Activated naive CD8-positive, alpha-beta T cell treated with anti-CD3 and anti-CD28 coated beads for 36 hours (primary cell): ENCODE data around the gene HAUS5. TPM values are rescaled to one million over a fixed set of nuclear protein-coding genes. Genes with fewer than 3 reads are reported as not detected.
"Not testable (repeated sequence)": the region's sequence is repeated elsewhere in the genome, so short reads cannot be mapped to it uniquely, and the experiment has no call there.

ENCODE experiments used
- DNase-seq: peaks from one replicate; pipeline ENCODE4 v3.0.0; 2021
- H3K27ac Mint-ChIP-seq: one replicate; pipeline ENCODE4 v1.8.0; 2022; ENCODE audit warnings: mild to moderate bottlenecking, moderate library complexity, mixed read lengths
- H3K27me3 Mint-ChIP-seq: one replicate; pipeline ENCODE4 v1.8.0; 2022; ENCODE audit warnings: mild to moderate bottlenecking, mixed read lengths
- H3K36me3 Mint-ChIP-seq: one replicate; pipeline ENCODE4 v1.8.0; 2021; ENCODE audit warnings: mild to moderate bottlenecking, mixed read lengths
- H3K4me1 Mint-ChIP-seq: one replicate; pipeline ENCODE4 v1.8.0; 2021; ENCODE audit warnings: mixed read lengths
- H3K4me3 Mint-ChIP-seq: one replicate; pipeline ENCODE4 v1.8.0; 2022; ENCODE audit warnings: mild to moderate bottlenecking, moderate library complexity, mixed read lengths
- H3K9me3 Mint-ChIP-seq: one replicate; pipeline ENCODE4 v1.8.0; 2022; ENCODE audit warnings: mixed read lengths
- total RNA-seq, 2 experiments: library from RNA; stranded (reverse); gene quantifications; one replicate each; pipeline ENCODE4 v1.2.3, GENCODE V29; 2021

Gene HAUS5
- total RNA-seq, 2 experiments from 2014 or later: 37.9 to 44.6 TPM

GRCh38 chr19:35595026-35595425, 17.5 kb upstream of the HAUS5 start:
- H3K4me1 Mint-ChIP-seq, DNase-seq, H3K36me3 Mint-ChIP-seq, H3K9me3 Mint-ChIP-seq, H3K27ac Mint-ChIP-seq, H3K4me3 Mint-ChIP-seq: not testable (repeated sequence)
- H3K27me3 Mint-ChIP-seq: peaks cover 20% of the 10 kb centered on the region

- no peak overlapping the region for H3K27ac Mint-ChIP-seq
- peaks cover 6% of the 10 kb centered on the region for H3K4me1 Mint-ChIP-seq
- peaks cover 20% of the 10 kb centered on the region for H3K27me3 Mint-ChIP-seq
- H3K9me3 Mint-ChIP-seq: no peaks in the 10 kb centered on the region
- H3K36me3 Mint-ChIP-seq: no peaks in the 10 kb centered on the region
- DNase-seq: no peak
- H3K4me3 Mint-ChIP-seq: no peak overlapping the region
Measured at GRCh38 chr19:35595928-35596327, 16.6 kb upstream of the HAUS5 start.

GRCh38 chr19:35596366-35596999, 16.1 kb upstream of the HAUS5 start:
- Mint-ChIP-seq H3K27me3 (peaks cover 20% of the 10 kb centered on the region), H3K27ac (no peak overlapping the region), H3K9me3 (no peaks in the 10 kb centered on the region), H3K4me1 (peaks cover 6% of the 10 kb centered on the region), H3K36me3 (no peaks in the 10 kb centered on the region), H3K4me3 (no peak overlapping the region)
- peak; percentile 54 for DNase-seq

- no peak overlapping the region for H3K4me3 Mint-ChIP-seq
- DNase-seq: no peak
- no peaks in the 10 kb centered on the region for H3K36me3 Mint-ChIP-seq
- no peak overlapping the region for H3K27ac Mint-ChIP-seq
- H3K4me1 Mint-ChIP-seq: peaks cover under 1% of the 10 kb centered on the region
- peaks cover 1% of the 10 kb centered on the region for H3K9me3 Mint-ChIP-seq
- no peaks in the 10 kb centered on the region for H3K27me3 Mint-ChIP-seq
Measured at GRCh38 chr19:35601971-35602370, 10.6 kb upstream of the HAUS5 start.

GRCh38 chr19:35604436-35604835, 8.1 kb upstream of the HAUS5 start:
- H3K4me1 Mint-ChIP-seq: not testable (repeated sequence)

GRCh38 chr19:35607170-35607569, 5.4 kb upstream of the HAUS5 start:
- Mint-ChIP-seq H3K4me1 (peaks cover 14% of the 10 kb centered on the region), H3K9me3 (peaks cover 10% of the 10 kb centered on the region)
- not testable (repeated sequence) for DNase-seq, H3K27ac Mint-ChIP-seq, H3K27me3 Mint-ChIP-seq, H3K36me3 Mint-ChIP-seq, H3K4me3 Mint-ChIP-seq

More at GRCh38 chr19:35604436-35604835, 8.1 kb upstream of the HAUS5 start:
- not testable (repeated sequence) for H3K27me3 Mint-ChIP-seq, DNase-seq, H3K36me3 Mint-ChIP-seq, H3K27ac Mint-ChIP-seq, H3K4me3 Mint-ChIP-seq
- H3K9me3 Mint-ChIP-seq: peaks cover 10% of the 10 kb centered on the region

GRCh38 chr19:35607661-35608060, 4.9 kb upstream of the HAUS5 start:
- no peak for DNase-seq
- no peak overlapping the region for H3K27ac Mint-ChIP-seq
- H3K27me3 Mint-ChIP-seq: no peaks in the 10 kb centered on the region
- H3K36me3 Mint-ChIP-seq: no peaks in the 10 kb centered on the region
- H3K9me3 Mint-ChIP-seq: peaks cover 10% of the 10 kb centered on the region
- no peak overlapping the region for H3K4me3 Mint-ChIP-seq
- peaks cover 16% of the 10 kb centered on the region for H3K4me1 Mint-ChIP-seq

- no peak for DNase-seq
- Mint-ChIP-seq H3K9me3 (peaks cover 10% of the 10 kb centered on the region), H3K4me1 (peaks cover 16% of the 10 kb centered on the region), H3K27me3 (no peaks in the 10 kb centered on the region), H3K27ac (no peak overlapping the region), H3K4me3 (no peak overlapping the region), H3K36me3 (no peaks in the 10 kb centered on the region)
Measured at GRCh38 chr19:35608251-35608650, 4.3 kb upstream of the HAUS5 start.

GRCh38 chr19:35609851-35610353, 2.6 kb upstream of the HAUS5 start:
- peak; percentile 10 for DNase-seq
- H3K27me3 Mint-ChIP-seq: no peaks in the 10 kb centered on the region
- H3K27ac Mint-ChIP-seq: peak overlapping the region; percentile 72
- no peaks in the 10 kb centered on the region for H3K36me3 Mint-ChIP-seq
- H3K4me1 Mint-ChIP-seq: peaks cover 22% of the 10 kb centered on the region
- H3K4me3 Mint-ChIP-seq: no peak overlapping the region
- H3K9me3 Mint-ChIP-seq: peaks cover 10% of the 10 kb centered on the region

GRCh38 chr19:35612224-35612558, 344 bp upstream of the HAUS5 start:
- peaks cover 9% of the 10 kb centered on the region for H3K9me3 Mint-ChIP-seq
- no peak for DNase-seq
- H3K36me3 Mint-ChIP-seq: peaks cover 4% of the 10 kb centered on the region
- H3K4me1 Mint-ChIP-seq: peaks cover 22% of the 10 kb centered on the region
- peak overlapping the region; percentile 57 for H3K27ac Mint-ChIP-seq
- H3K27me3 Mint-ChIP-seq: no peaks in the 10 kb centered on the region
- peak overlapping the region; percentile 85 for H3K4me3 Mint-ChIP-seq

GRCh38 chr19:35613574-35613973, 1.0 kb downstream of the HAUS5 start:
- H3K4me3 Mint-ChIP-seq: peak overlapping the region; percentile 85
- peaks cover 4% of the 10 kb centered on the region for H3K36me3 Mint-ChIP-seq
- H3K27ac Mint-ChIP-seq: peak overlapping the region; percentile 88

GRCh38 chr19:35615036-35615435, 2.5 kb downstream of the HAUS5 start:
- Mint-ChIP-seq H3K27ac (no peak overlapping the region), H3K4me1 (peaks cover 14% of the 10 kb centered on the region), H3K36me3 (peaks cover 4% of the 10 kb centered on the region), H3K9me3 (no peaks in the 10 kb centered on the region), H3K4me3 (no peak overlapping the region), H3K27me3 (no peaks in the 10 kb centered on the region)
- DNase-seq: no peak

More at GRCh38 chr19:35613574-35613973, 1.0 kb downstream of the HAUS5 start:
- Mint-ChIP-seq H3K4me1 (peaks cover 22% of the 10 kb centered on the region), H3K27me3 (no peaks in the 10 kb centered on the region), H3K9me3 (peaks cover under 1% of the 10 kb centered on the region)
- no peak for DNase-seq

GRCh38 chr19:35618857-35619256, 6.3 kb downstream of the HAUS5 start:
- no peak overlapping the region for H3K27ac Mint-ChIP-seq
- no peaks in the 10 kb centered on the region for H3K27me3 Mint-ChIP-seq
- H3K36me3 Mint-ChIP-seq: peaks cover 6% of the 10 kb centered on the region

GRCh38 chr19:35619290-35619923, 6.9 kb downstream of the HAUS5 start:
- no peak overlapping the region for H3K4me3 Mint-ChIP-seq
- no peaks in the 10 kb centered on the region for H3K4me1 Mint-ChIP-seq
- no peak overlapping the region for H3K27ac Mint-ChIP-seq
- DNase-seq: no peak
- no peaks in the 10 kb centered on the region for H3K9me3 Mint-ChIP-seq
- H3K36me3 Mint-ChIP-seq: peaks cover 6% of the 10 kb centered on the region
- H3K27me3 Mint-ChIP-seq: no peaks in the 10 kb centered on the region

More at GRCh38 chr19:35618857-35619256, 6.3 kb downstream of the HAUS5 start:
- no peak overlapping the region for H3K4me3 Mint-ChIP-seq
- H3K4me1 Mint-ChIP-seq: no peaks in the 10 kb centered on the region
- no peak for DNase-seq
- H3K9me3 Mint-ChIP-seq: no peaks in the 10 kb centered on the region

- H3K4me1 Mint-ChIP-seq: no peaks in the 10 kb centered on the region
- no peak overlapping the region for H3K4me3 Mint-ChIP-seq
- peaks cover 6% of the 10 kb centered on the region for H3K36me3 Mint-ChIP-seq
- no peaks in the 10 kb centered on the region for H3K27me3 Mint-ChIP-seq
- DNase-seq: no peak
- H3K9me3 Mint-ChIP-seq: no peaks in the 10 kb centered on the region
- H3K27ac Mint-ChIP-seq: no peak overlapping the region
Measured at GRCh38 chr19:35620001-35620400, 7.5 kb downstream of the HAUS5 start.

- no peak overlapping the region for H3K27ac Mint-ChIP-seq
Measured at GRCh38 chr19:35621708-35622107, 9.2 kb downstream of the HAUS5 start.

More at GRCh38 chr19:35621708-35622107, 9.2 kb downstream of the HAUS5 start:
- Mint-ChIP-seq H3K4me3 (no peak overlapping the region), H3K9me3 (no peaks in the 10 kb centered on the region), H3K4me1 (no peaks in the 10 kb centered on the region), H3K36me3 (peaks cover 2% of the 10 kb centered on the region), H3K27me3 (no peaks in the 10 kb centered on the region)
- no peak for DNase-seq
